IgD-negative memory B cell (primary cell): ENCODE measurements around the gene KCNK15. TPM values are rescaled to one million over a fixed set of nuclear protein-coding genes. Genes with fewer than 3 reads are reported as not detected.

Experiments used
- H3K27ac Mint-ChIP-seq, 3 donors: one replicate each; pipeline ENCODE4 v1.8.0; 2020 to 2022; ENCODE audit warnings: mild to moderate bottlenecking in 3 of 3, mixed read lengths in 3 of 3, moderate library complexity in 1 of 3
- H3K27me3 Mint-ChIP-seq: one replicate; pipeline ENCODE4 v1.8.0; 2021; ENCODE audit warnings: mixed read lengths
- H3K36me3 Mint-ChIP-seq: one replicate; pipeline ENCODE4 v1.8.0; 2020; ENCODE audit warnings: mild to moderate bottlenecking, mixed read lengths
- H3K4me1 Mint-ChIP-seq, 3 donors: one replicate each; pipeline ENCODE4 v1.8.0; 2020 to 2022; ENCODE audit warnings: mixed read lengths in 3 of 3, mild to moderate bottlenecking in 1 of 3
- H3K4me3 Mint-ChIP-seq, 4 donors: one replicate each; pipeline ENCODE4 v1.8.0; 2020 to 2022; ENCODE audit warnings: mild to moderate bottlenecking in 4 of 4, mixed read lengths in 4 of 4, moderate library complexity in 3 of 4
- H3K9me3 Mint-ChIP-seq, 3 donors: one replicate each; pipeline ENCODE4 v1.8.0; 2020 to 2021; ENCODE audit warnings: mixed read lengths in 3 of 3, mild to moderate bottlenecking in 1 of 3
- polyA plus RNA-seq: library from polyadenylated mRNA; unstranded; fragments of 300-500 nt; fragmentation: Illumina TruSeq; gene quantifications from one replicate; pipeline ENCODE4 v1.2.3, GENCODE V29; 2021

The KCNK15 gene
- polyA plus RNA-seq, 1 donor from 2014 or later, result not detected

DNA sequence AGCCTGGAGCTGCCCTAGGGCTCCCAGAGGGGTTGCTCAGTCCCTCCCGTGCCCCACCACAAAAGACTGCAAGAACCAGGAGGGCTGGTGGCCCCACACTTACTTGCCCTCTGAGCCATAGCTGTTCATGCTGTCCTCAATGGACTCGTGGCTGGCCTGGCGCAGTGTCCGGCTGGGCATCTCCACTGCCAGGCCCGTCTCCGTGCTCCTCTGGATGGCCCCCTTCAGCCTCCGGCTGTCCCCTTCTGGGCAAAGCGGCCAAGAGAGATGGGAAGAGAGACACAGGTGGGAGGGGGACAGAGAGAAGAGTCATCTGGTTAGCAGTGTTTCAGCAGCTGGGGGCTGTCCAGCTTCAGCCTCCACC is 25.5 kb downstream of the KCNK15 start:
- Mint-ChIP-seq H3K4me1 (peaks cover 11 to 22% (median 15%) of the 10 kb centered on the region in 3 donors), H3K27me3 (peaks cover 13% of the 10 kb centered on the region), H3K36me3 (no peaks in the 10 kb centered on the region), H3K9me3 (no peaks in the 10 kb centered on the region), H3K27ac (no peak overlapping the region), H3K4me3 (no peak overlapping the region)

DNA sequence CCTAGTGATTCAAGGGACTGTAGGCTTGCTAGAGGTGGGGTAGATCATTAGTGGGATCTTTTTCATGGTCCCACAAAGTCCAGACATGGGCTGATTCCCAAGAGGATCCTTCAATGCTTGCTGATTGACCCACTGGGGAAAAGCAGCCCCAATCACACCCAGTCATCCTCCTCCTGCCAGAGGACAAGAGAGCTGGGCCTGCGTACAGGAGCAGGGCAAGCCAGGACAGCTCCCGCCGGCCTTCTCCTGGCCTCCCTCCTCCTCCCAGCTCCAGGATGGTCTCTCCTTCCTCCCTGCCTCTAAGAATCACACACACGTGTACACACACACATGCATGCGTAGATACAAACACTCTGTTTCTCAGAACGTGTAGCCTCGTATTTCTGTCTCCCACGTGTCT is 27.0 kb downstream of the KCNK15 start:
- Mint-ChIP-seq H3K36me3 (no peaks in the 10 kb centered on the region), H3K9me3 (no peaks in the 10 kb centered on the region), H3K4me3 (no peak overlapping the region), H3K27ac (no peak overlapping the region), H3K27me3 (peaks cover 13% of the 10 kb centered on the region), H3K4me1 (peaks cover 11 to 22% (median 15%) of the 10 kb centered on the region in 3 donors)

DNA sequence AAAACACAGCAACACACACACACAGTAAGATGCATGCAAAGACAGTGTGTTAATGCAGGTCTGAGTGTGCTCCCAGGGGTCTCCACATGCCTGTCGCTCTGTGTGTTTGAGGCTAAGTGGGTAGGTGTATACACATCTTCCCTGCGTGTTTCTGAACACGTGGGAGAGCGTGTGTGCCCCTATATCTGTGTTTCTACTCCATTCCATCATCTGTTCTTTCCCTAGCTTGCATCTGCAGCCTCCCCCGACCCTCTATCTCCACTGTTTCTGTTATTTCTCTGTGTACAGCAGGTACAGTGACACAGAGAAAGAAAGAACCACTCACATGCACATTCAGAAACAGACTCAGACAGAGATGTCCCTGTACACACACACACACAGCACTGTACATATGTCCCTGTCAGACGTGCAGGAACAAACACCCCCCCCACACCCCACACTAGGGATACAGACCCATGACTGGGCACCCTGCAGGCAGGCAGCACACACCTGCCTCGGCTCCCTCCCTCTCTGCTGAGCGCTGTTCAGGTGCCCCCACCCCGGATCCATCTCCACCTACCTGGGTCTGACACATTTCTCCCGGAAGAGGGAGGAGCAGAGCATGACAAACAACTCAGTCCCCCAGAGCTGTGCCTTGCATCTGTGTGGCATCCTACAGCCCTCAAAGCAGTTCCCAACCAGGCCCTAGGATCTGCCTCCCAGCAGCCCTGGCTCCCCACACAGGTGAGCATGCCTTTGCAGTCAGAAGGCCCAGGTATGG is 27.6 kb downstream of the KCNK15 start:
- Mint-ChIP-seq H3K4me1 (peaks cover 11 to 22% (median 15%) of the 10 kb centered on the region in 3 donors), H3K36me3 (no peaks in the 10 kb centered on the region), H3K27me3 (peaks cover 13% of the 10 kb centered on the region), H3K9me3 (no peaks in the 10 kb centered on the region), H3K27ac (no peak overlapping the region), H3K4me3 (no peak overlapping the region)

DNA sequence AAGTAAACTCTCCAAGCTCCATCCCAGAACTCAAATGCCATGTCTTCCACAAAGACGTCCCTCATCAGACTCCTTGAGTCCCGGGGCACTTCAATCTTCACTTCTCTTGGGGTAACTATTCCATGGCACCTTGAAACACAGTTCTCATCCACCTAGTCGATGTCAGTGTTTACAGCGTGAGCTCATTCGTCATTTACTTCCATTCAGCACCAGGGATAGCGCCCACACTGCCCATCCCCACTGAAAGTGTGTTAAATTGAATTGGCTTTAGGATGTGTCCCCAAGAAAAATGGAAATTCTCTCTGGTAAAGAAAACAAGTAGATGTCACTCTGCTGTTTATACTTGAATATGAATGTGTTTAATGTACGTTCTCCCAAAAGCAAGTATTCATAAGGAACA is 31.3 kb downstream of the KCNK15 start:
- H3K36me3 Mint-ChIP-seq, result no peaks in the 10 kb centered on the region
- no peaks in the 10 kb centered on the region for H3K4me1 Mint-ChIP-seq
- H3K27ac Mint-ChIP-seq, result no peak overlapping the region
- peaks cover 9% of the 10 kb centered on the region for H3K27me3 Mint-ChIP-seq
- no peak overlapping the region for H3K4me3 Mint-ChIP-seq
- peaks cover 0 to 3% (median 1%) of the 10 kb centered on the region in 3 donors for H3K9me3 Mint-ChIP-seq

DNA sequence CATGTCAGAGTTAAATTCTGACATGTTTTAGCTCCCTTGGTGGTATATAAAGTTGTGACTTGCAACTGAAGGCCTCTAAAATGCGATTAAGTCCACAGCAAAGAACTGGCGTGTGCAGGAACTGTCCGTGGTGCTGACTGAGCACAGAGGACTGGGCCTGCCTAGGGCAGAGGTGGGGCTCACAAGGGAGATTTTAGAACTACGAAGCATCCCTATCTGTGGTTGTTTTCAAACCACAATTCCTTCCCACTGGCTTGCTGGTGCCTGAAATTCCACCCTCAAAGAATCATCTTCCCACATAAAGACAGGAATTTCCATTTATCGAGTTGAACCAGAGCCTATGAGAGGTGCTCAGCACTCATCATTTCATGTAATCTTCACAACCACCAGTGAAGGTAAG is 34.6 kb downstream of the KCNK15 start:
- no peak overlapping the region for H3K4me3 Mint-ChIP-seq
- H3K27me3 Mint-ChIP-seq, result peaks cover 8% of the 10 kb centered on the region
- peaks cover 0 to 3% (median 1%) of the 10 kb centered on the region in 3 donors for H3K9me3 Mint-ChIP-seq
- H3K36me3 Mint-ChIP-seq, result no peaks in the 10 kb centered on the region
- H3K27ac Mint-ChIP-seq, result no peak overlapping the region
- no peaks in the 10 kb centered on the region for H3K4me1 Mint-ChIP-seq

DNA sequence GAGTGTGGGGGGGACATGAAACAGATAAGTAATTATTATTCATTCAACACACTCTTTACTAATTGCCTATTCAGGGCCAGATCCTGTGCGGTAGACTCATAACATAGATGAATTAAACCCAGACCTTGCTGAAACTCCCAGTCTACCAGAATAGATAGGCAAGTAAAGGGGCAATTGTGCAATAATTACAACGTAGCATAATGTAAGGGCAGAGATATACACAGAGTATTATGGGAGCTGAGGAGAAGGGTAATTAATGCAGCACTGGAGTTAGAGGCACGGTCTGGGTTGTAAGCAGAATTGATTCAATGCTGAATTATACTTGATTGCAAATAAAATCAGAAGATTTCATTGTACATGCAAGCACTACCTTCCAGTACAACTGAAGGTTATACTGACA is 35.5 kb downstream of the KCNK15 start:
- Mint-ChIP-seq H3K4me1 (no peaks in the 10 kb centered on the region), H3K27me3 (peaks cover 8% of the 10 kb centered on the region), H3K36me3 (no peaks in the 10 kb centered on the region), H3K4me3 (no peak overlapping the region), H3K9me3 (peaks cover 0 to 3% (median 1%) of the 10 kb centered on the region in 3 donors), H3K27ac (no peak overlapping the region)

DNA sequence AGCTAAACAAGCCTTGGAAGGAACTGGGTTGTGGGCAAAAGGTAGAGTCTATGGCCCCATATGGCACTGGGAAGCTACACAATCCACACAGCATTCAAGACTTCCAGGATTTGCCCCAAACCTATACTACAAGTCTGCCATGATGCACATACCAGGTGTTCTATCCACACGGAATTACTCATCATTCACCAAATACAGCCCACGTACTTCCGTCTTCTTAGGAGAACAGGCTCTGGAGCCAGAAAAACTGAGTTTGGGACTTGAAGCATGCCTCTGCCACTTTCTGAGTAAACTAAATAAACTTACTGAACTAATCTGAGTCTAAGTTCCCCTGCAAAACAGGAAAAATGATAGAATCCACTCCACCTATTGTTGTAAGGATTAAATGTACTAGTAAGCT is 36.1 kb downstream of the KCNK15 start:
- no peaks in the 10 kb centered on the region for H3K4me1 Mint-ChIP-seq
- peaks cover 4% of the 10 kb centered on the region for H3K27me3 Mint-ChIP-seq
- no peak overlapping the region for H3K4me3 Mint-ChIP-seq
- peaks cover 0 to 3% (median 1%) of the 10 kb centered on the region in 3 donors for H3K9me3 Mint-ChIP-seq
- H3K27ac Mint-ChIP-seq, result no peak overlapping the region
- H3K36me3 Mint-ChIP-seq, result peaks cover 1% of the 10 kb centered on the region

DNA sequence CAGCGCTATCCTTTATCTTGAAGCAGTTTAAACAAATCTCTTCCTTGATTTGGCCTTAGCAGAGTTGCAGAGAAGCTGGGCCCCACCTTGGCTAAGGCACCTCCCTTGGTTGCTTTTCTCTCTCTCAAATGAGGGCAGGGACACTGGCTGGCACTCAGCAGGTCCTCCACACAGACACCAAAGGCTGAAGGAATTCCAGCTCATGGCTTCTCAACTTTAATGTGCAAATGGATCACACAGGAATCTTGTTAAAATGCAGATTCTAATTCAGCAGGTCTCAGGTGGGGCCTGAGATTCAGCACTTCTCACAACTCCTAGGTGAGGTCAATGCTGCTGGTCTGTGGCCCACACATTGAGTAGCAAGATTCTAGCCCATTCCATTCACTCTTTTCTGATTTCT is 39.0 kb downstream of the KCNK15 start:
- Mint-ChIP-seq H3K27ac (no peak overlapping the region), H3K9me3 (peaks cover 0 to 1% (median 0%) of the 10 kb centered on the region in 3 donors), H3K4me1 (no peaks in the 10 kb centered on the region), H3K27me3 (peaks cover 9% of the 10 kb centered on the region), H3K36me3 (peaks cover 5% of the 10 kb centered on the region), H3K4me3 (no peak overlapping the region)

DNA sequence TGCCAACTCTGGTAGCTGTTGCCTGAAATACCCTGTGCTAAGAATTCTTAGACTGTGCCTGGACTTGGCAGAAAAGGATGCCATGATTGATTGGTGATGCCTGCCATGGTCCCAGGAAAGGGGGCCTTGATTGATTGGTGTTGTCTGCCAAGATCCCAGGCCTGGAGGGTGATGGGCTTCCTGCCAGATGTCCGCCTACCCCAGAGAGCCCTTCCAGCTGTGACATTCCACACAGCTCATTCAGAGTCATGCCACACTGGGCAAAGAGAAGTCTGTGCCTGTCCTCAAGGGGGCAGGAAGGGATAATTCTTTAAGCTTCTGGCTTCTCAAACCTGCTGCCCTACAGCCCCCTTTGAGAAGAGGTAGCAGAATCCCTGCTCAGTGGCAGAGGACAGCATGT is 40.1 kb downstream of the KCNK15 start:
- H3K27me3 Mint-ChIP-seq, result peaks cover 7% of the 10 kb centered on the region
- no peaks in the 10 kb centered on the region for H3K4me1 Mint-ChIP-seq
- H3K4me3 Mint-ChIP-seq, result no peak overlapping the region
- H3K27ac Mint-ChIP-seq, result no peak overlapping the region
- H3K36me3 Mint-ChIP-seq, result peaks cover 5% of the 10 kb centered on the region
- peaks cover 0 to 1% (median 0%) of the 10 kb centered on the region in 3 donors for H3K9me3 Mint-ChIP-seq

DNA sequence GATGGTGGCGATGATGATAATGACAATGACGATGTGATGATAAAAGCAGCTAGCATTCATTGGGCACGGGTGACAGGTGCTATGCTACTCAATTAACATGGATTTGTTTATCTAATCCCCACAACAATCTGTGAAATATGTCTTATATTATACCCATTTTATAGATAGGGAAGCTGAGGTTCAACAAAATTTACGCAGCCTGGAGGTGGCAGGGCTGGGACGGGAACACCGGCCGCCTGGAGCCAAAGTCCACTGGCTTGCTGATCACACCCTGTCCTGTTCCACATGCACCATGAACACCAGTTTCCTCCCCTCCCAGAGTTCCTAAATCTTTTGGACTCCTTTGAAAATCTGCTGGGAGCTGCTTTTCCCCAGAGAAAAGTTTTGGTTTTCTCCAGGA is 41.6 kb downstream of the KCNK15 start:
- Mint-ChIP-seq H3K27me3 (peaks cover 7% of the 10 kb centered on the region), H3K27ac (no peak overlapping the region), H3K9me3 (no peaks in the 10 kb centered on the region), H3K36me3 (peaks cover 5% of the 10 kb centered on the region), H3K4me3 (no peak overlapping the region), H3K4me1 (no peaks in the 10 kb centered on the region)

DNA sequence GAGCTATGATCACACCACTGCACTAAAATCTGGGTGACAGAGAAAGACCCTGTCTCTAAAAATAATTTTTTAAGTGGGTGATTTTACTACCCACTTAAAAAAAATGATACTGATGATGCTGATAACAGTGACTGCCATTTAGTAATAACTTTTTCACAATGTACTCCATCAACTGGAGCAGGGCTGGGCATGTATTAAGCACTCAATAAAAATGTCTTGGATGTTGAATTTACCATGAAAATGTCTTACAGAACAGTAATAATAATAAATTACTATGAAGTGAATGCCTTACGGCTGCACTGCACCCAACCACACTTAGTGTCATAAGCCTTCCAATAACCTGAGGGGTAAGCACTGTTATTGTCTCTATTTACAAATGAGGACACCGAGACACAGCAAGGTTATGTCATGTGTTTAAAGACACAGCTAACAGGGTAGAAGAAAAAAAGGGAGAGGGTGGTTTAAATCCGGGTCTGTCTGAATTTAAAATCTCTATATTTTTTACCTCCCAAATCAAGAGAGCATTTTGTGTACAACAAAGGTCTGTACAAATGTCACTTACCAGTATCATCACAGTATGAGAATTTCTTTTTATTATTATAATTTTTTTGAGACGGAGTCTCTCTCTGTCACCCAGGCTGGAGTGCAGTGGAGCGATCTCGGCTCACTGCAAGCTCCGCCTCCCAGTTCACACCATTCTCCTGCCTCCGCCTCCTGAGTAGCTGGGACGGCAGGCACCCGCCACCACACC is 43.2 kb downstream of the KCNK15 start:
- H3K9me3 Mint-ChIP-seq, result no peaks in the 10 kb centered on the region

DNA sequence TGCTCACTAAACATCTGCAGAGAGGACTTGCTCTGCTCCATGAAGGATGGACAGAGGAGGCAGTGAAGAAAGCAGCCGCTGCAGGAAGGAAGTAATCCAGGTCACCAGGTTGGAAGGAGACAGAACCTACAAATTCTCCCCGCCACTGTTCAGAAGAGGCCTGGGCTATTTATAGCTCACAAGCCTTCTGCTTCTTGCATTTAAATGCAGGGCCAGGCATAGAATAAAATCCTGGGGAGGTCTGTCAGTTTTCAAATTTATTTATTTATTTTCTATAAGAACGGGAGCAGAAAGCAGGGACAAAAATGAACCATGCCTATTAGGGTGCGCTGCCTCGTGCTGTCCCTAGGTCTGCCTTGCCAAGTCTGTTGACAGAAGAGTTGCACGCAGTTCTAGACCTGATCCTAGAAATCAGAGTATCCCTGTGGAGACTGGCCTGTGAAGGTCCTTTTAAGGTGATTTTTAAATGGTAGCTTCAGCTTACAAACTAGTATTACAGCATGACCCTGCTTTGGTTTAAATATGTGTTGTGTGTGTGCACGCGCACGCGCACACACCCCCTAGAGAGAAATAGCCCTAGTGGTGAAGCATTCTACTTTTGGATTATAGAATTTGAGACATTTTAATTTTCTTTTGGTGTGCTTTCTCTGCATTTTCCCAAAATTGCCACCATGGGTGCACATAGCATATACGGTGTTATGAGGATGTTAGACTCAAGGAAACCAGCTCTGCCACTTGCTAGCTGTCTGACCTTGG is 45.2 kb downstream of the KCNK15 start:
- peaks cover 6% of the 10 kb centered on the region for H3K27me3 Mint-ChIP-seq
- H3K27ac Mint-ChIP-seq, result no peak overlapping the region
- peak overlapping the region in 1 of 4 donors; percentile 47 for H3K4me3 Mint-ChIP-seq
- no peaks in the 10 kb centered on the region for H3K4me1 Mint-ChIP-seq
- peaks cover 5% of the 10 kb centered on the region for H3K36me3 Mint-ChIP-seq
- no peaks in the 10 kb centered on the region for H3K9me3 Mint-ChIP-seq

More for the DNA sequence above, 43.2 kb downstream of the KCNK15 start:
- no peak overlapping the region for H3K4me3 Mint-ChIP-seq
- no peaks in the 10 kb centered on the region for H3K4me1 Mint-ChIP-seq
- H3K36me3 Mint-ChIP-seq, result peaks cover 5% of the 10 kb centered on the region
- H3K27ac Mint-ChIP-seq, result no peak overlapping the region
- peaks cover 7% of the 10 kb centered on the region for H3K27me3 Mint-ChIP-seq

DNA sequence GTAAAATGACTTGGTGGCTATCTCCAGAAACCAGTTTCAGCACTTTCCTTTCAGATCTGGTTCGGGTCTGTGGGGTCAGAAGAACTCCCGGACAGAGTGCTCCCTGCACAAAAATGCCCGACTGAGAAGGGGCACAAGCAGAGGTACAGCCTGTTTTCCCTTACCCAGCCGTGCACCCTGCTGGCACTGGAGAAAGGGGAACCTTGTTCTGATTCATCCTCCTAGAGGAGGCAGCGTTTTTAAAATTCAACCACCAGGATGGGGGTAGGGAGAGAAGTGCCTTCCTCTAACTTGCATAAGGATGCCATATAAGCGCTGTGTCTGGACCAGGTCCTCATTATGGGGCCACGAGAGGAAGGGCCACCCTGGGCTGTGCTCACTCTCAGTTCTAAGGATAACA is 47.1 kb downstream of the KCNK15 start:
- Mint-ChIP-seq H3K27ac (no peak overlapping the region), H3K36me3 (peaks cover 2% of the 10 kb centered on the region), H3K27me3 (peaks cover 4% of the 10 kb centered on the region), H3K9me3 (no peaks in the 10 kb centered on the region), H3K4me3 (no peak overlapping the region), H3K4me1 (no peaks in the 10 kb centered on the region)

DNA sequence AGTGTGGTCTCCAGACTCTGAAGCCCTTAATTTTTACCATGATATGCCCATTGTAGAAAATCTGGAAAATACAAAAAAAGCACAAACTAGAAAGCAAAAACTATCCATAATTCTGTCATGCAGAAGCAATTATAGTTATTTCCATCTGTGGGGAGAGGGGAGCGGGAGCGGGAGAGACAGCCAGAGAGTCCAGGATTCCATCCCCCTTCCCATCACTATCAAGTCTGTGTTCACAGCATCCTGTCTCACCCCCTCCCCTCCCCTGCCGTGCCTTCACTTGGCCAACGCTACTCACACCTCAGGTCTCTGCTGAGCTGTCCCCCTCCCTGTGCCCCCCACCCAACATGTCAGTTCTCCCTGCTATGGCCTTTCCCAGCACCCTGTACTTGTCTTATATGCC is 50.2 kb downstream of the KCNK15 start:
- H3K36me3 Mint-ChIP-seq, result peaks cover 2% of the 10 kb centered on the region
- no peak overlapping the region for H3K27ac Mint-ChIP-seq
- peaks cover 1% of the 10 kb centered on the region for H3K27me3 Mint-ChIP-seq
- no peaks in the 10 kb centered on the region for H3K4me1 Mint-ChIP-seq
- no peaks in the 10 kb centered on the region for H3K9me3 Mint-ChIP-seq
- H3K4me3 Mint-ChIP-seq, result no peak overlapping the region

DNA sequence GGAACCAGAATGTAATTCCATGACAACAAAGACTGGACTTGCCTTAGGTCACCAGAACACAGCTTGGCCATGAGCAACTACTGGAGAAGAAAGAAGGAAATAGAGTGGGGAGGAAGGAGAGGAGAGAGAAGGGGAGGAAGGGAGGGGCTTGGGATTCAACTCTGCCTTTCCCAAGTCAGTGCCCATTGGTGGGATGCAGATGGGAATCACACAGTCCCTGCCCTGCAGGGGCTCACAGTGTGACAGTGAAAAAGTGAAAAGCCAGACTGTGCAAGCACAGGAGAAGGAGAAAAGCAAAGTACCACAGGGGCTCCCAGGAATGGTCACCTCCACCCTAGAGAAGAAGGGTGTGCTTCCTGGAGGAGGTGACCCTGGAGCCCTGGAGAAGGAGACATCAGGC is 50.6 kb downstream of the KCNK15 start:
- H3K9me3 Mint-ChIP-seq, result no peaks in the 10 kb centered on the region
- peaks cover 2% of the 10 kb centered on the region for H3K36me3 Mint-ChIP-seq
- H3K27ac Mint-ChIP-seq, result no peak overlapping the region
- H3K4me3 Mint-ChIP-seq, result no peak overlapping the region
- H3K4me1 Mint-ChIP-seq, result no peaks in the 10 kb centered on the region
- H3K27me3 Mint-ChIP-seq, result peaks cover 1% of the 10 kb centered on the region
